GM18499 (cell line): ENCODE measurements around the gene RRP15.

ENCODE experiments used
- ATAC-seq: cut with Tn5 transposase; IDR thresholded peaks from one replicate; pipeline ENCODE4 v1.9.1; 2021; ENCODE audit warnings: moderate number of reproducible peaks; ENCODE audit not compliant: insufficient read depth, unreplicated experiment

The RRP15 gene

DNA sequence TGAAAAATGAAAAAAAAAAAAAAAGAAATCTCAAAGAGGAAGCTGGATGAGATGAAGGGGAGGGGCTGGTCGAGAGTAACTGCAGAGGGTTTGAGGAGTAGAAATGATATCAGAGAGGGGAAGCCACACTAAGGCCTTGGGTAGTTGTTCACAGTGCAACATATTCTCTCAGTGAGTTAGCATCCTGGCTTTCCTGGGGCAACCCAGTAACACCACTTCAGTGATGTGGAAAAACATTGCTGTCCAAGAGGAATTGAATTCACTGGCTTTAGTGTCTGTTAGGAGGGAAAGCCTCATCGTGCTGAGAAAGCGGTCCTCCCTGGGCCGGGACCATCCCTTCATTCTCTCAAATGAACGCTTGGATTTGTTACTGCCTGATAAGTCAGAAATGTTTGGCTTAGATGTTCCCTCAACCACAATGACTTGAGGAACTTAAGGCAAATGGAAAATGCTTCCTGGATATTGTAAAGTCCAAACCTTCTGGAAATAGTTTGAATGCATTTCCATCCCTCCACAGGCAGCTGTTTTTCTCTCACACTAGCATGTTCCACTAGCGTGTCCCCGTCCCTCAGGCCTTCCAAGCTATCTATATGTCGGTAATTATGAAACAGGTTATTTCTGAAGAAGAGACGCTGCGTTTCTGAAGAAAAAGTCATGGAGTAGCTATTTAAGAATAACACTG is 72.3 kb downstream of the RRP15 start:
- no peak for ATAC-seq

DNA sequence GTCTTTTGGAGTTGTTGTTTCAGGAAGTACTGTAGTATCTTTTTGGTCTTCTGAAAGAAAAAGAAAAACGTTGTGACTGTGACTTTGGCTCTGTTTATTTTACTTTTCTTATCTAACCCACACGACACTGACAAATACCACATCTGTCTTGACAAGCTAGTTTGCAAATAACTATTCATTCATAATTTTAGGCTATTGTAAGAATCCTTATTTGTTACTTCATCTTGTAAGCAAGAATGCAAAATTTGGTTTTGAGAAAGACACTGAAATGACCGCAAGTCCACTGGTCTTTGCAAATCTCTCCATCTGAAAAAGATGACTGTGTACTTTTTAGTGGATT is 72.8 kb downstream of the RRP15 start:
- ATAC-seq = no peak

DNA sequence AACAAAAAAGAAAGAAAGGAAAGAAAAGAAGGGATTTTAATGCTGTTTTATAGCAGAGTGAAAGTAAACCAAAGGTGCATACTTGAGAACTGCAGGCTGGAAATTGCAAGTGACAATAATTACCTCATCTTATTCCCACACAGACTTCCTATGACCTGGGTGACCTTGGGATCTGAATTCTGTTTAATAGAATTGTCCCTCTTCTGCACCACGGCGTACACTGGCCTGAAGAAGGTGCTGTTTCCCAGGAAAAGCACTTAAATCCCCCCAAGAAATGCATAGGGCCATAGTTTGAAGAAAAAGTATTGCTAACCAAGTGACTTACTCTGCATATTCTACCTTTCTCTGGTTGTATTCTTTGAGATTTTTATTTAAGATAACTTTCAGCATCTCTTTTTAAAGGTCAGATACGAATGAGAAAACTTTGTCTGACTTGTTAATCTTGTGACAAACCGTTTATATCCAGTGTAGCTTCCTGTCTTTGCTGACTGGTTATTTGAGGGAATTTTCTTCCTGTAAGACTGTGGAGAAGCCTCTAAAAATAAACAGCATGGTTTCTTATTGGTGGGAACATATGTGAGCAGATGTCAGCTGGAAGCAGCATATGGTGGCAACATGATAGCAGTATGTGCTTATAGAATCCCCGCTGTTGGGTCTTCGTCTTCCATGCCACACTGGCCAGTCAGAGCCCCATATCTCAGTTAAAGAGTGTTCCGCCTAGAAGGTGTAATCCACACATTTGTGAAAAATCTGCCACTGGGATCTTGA is 76.4 kb downstream of the RRP15 start:
- no peak for ATAC-seq

DNA sequence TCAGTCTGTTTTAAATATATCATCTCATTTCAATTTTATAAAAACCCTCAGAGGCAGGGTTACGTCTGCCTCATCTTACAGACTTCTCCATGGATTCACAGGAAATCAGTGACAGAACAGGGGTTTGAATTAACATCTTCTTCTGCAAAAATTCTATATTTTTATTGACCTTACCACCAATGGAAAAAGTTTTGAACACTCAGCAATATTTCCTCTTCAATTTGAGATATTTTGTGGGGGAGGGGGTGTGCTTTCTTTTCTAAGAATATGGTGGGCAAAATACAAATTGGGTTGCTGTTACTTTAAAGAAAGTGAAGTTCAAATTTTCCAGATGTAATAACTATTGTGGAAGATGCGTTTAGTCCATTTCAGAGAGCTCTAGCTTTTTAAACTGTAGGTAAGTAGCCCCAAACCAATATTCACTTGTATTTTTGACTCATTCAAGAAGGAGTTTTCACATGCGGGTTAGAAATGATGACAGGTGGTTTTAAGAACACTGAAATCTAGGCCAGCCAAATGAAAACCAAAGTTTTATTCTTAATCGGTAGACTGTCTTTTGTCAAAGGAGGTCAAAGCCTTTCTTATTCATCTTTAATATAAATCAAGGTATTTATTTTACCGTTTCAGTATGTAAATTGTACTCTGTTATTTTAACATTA is 77.5 kb downstream of the RRP15 start:
- no peak for ATAC-seq

DNA sequence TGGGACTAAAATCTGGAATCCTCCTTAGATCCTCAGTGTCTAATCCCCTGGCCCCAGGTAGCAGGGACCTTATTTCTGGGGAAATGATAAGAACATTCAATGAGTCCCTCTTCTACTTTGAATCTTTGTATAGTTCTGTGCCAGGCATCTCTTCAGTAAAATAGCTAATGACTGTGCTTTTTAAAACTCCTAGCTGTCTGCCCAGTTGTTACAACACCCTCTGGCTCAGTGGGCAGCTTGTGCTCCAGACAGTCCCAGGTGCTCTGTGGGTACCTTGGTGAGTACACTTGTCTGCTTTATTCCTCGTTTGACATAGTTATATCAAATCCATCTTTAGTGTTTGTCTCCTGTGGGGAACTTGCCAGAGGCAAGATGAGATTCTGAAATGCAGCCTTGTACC is 78.0 kb downstream of the RRP15 start:
- no peak for ATAC-seq

DNA sequence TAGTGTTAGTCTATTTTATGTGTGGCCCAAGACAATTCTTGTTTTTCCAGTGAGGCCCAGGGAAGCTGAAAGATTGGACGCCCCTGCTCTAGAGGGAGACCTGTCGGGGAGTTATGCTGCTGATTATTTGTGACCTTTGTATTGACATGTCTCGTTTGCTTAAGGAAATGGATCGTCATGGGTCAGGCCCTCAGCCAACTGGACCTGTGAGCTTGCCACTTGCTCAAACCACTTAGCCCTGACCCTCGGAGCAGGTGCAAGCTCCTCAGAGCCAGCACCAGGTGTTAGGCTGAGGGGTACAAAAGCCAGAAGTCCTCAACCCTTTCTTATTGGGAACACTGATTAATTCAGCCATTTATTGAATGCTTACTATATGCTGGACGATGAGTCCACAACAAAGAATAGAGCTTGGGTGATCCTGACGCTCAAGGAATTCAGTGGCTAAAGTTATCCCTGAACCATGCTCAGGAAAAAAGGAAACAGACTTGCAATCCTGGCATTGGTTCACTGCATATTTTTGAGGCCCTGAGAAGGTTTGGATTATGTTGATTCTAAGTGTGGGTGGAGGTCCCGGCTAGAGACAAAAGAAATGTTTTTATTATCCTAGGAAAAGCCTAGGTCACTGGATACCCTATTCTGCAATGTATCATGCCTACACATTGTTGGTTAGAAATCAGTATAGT is 79.1 kb downstream of the RRP15 start:
- no peak for ATAC-seq

DNA sequence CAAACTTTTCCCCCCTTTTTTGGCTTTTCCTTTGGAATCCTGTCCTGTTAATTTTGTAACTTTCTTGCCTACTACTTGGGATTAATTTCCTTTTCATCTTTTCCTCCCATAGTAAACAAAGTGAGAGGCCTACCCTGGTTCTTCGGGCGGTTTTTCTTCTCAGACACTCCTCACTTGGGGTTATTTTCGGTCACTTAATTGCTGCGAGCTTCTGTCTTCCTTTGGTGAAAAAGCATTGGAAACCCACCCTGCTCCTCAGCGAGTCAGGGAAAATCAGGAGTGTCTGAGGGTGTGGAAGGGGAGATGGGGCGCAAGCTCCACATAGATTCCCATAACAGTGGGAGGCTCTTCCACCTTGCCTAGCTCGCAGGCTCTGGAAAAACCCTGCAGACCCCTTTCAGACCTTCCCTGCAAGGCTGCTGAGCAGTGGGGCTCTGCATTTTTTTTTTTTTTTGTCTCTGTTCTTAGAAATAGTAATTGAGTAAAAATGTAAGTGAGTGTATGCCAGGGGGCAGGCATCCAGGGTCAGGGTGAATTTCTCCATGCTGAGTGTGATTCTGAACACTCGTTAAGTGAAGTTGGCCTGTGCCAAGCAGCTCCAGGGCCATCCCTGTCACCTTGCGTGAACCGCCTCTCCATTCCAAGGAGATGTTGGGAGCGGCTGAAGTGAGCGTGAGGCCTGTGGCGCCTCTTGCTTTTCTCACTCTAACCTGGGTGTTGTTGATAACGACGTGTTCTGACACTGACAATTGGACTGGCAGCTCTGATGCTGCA is 80.3 kb downstream of the RRP15 start:
- no peak for ATAC-seq

DNA sequence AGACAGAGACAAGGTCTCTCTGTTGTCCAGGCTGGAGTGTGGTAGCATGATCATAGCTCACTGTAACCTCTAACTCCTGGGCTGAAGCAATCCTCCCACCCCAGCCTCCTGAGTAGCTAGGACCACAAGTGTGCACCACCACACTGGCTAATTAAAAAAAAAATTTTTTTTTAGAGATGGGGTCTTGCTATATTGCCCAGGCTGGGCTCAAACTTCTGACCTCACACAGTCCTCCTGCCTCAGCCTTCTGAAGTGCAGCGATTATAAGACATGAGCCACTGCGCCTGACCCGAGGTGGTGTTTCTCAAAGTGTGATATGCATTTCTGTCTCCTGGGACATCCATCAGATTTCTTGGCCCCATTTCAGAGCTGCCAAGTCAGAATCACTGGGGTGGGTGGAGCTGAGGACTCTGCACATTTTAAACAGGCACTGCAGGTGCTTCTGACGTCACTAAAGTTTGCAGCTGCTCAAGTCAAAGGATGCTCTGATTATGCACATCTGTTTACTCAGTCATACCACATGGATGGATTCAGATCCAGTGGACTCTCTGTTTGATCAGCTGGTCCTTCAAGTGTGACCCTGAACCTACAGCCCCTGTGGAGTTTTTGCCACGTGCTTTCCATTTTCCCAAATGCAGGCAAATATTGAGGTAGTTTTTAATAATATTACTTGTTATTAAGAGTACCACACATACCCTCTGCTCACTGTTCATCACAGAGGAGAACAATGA is 81.4 kb downstream of the RRP15 start:
- ATAC-seq = no peak

DNA sequence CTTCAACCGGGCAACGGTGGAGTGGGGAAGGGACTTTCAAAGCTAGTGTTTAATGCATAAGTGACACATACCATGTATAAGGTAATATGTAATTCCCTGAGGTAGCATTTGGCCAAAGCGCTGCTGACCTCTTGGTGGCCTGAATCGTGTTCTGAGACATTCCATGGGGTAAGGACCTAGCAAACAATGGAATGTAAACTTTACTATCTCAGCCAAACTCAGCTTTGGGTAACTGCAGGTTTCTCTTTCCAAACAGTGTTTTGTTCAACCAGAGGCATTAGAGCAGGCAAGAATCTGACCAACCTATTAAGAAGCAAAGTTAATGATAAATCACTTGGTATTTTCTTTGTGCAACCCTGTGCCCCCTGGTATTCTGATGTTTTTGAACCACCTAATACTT is 82.0 kb downstream of the RRP15 start:
- ATAC-seq = no peak

DNA sequence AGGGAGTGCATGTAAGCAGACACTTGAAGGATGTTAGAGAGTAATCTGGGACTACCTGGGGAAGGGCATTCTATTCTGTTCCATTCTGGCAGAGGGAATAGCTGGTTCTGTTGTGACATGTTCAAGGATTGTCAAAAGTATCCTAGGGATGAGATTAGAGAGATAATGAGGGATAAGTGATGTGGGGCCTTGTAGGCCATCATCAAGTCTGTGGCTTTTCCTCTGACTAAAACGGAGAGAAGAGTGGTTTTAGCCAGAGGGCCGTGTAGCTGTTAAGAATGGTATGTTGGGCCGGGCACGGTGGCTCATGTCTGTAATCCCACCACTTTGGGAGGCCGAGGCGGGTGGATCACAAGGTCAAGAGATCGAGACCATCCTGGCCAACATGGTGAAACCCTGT is 83.6 kb downstream of the RRP15 start:
- no peak for ATAC-seq

DNA sequence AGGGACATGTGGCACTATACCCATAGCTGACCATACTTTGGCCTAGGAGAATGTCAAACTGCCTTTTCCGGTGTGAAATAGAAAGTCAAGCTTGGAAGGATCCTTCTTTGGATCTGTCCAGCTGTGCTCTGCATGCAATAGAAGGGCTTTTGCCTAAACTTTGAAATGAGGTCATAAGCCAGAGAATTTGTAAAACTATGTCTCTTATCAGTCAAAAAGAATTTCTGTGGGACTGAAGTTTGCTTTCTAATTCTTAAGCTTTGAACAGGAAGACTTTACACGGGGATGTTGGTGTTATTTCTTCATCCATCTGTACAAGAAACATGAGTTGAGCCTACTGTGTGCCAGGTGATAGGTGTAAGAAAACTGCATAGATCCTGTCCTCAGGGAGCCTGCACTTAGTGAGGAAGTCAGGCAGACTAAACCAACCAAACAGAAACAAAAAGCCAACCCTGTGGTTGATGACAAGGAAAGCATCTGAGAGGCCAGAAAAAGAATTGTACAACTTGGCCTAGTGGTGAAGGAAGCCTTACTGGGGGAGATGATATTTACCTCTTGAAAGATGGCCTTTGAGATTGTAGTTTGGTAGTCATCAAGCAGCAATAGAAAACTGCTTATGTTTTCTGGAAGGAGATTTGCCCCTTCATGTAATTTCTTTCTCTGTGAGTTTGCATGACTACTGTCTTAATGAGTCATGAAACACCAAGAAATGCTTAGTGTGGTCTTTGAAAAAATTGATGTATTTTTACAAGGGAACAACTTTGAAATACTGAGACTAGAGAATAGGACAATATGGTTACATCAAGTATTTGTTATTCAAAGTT is 84.8 kb downstream of the RRP15 start:
- no peak for ATAC-seq

DNA sequence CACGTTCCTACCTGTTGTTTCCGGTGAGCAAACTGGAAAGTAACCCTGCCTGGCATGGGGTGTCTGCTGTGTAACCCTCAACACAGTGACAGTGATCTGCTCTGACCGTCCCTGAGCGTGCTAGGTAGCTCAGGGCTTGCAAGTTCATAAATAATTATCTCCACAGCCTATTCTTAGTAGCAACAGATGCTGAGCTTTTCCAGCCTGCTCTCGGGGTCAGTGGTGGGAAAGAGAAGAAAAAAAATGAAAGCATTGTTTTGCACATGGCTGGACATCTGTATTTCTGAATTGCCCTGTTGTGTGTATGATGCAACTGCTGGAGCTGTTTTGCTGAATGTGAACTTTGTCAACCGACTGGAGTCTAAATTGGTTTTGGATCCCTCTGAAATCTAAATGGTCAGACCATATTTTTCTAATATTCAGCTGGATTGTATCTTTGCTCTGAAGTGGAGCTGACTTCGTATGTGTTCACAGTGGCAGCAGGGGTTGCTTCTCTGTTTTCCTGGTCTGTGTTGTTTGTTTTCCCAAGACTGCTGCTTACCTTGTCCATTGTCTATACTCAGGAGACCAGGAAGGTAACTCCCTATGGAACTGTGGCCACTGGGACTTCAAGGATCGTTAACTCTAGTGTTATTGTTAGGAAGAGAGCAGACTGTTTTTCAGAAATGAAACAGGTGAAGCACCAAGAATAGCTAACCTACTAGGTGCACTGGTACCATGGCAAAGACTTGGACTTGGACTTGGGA is 87.0 kb downstream of the RRP15 start:
- no peak for ATAC-seq

DNA sequence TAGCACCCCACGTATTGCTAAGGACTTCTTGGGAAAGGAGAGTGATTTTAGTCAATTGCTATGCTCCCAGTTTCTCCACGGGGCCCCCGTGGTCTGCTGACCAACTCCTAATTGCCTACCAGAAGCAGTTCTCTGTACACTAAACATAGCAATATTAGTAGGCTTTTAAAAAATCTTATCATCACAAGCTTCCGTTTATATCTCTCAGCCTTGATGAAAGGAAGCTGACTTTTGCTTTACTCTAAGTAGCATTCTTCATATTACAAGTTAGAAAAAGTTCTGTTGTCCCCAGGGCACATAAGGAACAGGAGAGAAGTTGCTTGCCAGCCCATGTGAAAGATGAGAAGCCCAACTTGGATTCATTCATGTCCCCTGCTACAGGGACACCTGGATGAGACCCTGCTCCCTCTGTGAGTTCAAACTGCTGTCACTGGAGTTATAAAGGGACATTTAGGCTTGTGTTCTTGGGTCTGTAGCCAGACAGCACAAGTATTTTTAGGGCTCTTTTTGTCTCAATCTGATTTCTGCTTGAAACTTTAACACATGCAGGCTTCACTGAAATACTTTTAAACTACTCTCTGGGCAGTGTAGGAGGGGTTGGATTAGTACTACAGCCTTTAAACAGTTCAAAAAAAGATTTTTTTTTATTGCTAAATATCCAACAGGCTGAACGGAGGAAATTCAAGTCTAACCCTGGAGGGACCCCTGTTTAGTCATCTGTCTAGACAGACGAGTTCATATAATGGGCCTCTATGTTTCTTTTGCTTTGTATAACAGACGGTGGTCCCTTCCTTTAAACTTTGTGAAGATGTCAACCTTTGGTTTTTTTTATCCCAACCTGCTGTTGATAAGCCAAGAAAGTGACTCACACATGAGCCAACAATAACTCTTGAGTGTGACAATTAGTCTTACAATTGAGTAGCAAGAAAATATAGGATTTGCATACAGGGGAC is 89.6 kb downstream of the RRP15 start:
- no peak for ATAC-seq

DNA sequence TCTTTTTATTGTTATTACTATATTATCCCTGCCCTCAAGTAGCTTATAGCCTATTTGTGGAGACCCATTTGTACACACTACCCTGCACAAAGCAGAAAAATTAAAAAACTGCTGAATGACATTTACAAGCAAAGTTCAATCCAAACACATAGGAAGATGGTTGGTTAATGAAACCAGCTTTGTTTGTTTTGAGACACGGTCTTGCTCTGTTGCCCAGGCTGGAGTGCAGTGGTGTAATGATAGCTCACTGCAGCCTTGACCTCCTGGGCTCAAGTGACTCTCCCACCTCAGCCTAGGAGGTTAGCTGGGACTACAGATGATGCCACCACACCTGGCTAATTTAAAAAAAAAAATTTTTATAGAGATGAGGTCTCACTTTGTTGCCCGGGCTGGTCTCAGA is 91.6 kb downstream of the RRP15 start:
- no peak for ATAC-seq

DNA sequence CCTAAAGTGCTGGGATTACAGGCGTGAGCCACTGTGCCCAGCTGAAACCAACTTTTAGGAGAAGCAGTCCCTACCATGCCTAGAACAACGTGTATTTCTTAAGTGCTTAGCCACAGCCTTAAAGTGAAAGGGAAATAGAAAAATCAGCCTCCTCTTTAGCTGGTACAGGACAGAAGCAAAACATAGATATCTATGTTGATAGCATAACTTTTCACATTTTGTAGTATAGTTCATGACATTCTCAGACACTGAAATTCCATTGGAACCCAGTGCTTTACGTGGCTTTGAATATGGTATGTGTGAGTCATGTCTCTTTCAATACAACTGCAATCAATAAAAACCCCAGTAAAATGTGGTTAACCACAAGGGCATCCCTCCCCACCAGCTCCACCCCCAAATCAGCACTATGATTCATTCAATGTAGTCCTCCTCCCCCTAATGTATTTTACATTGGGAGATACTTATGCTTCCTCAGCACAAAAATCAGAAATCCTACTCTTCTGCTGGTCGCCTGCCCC is 92.1 kb downstream of the RRP15 start:
- peak; percentile 79 for ATAC-seq

DNA sequence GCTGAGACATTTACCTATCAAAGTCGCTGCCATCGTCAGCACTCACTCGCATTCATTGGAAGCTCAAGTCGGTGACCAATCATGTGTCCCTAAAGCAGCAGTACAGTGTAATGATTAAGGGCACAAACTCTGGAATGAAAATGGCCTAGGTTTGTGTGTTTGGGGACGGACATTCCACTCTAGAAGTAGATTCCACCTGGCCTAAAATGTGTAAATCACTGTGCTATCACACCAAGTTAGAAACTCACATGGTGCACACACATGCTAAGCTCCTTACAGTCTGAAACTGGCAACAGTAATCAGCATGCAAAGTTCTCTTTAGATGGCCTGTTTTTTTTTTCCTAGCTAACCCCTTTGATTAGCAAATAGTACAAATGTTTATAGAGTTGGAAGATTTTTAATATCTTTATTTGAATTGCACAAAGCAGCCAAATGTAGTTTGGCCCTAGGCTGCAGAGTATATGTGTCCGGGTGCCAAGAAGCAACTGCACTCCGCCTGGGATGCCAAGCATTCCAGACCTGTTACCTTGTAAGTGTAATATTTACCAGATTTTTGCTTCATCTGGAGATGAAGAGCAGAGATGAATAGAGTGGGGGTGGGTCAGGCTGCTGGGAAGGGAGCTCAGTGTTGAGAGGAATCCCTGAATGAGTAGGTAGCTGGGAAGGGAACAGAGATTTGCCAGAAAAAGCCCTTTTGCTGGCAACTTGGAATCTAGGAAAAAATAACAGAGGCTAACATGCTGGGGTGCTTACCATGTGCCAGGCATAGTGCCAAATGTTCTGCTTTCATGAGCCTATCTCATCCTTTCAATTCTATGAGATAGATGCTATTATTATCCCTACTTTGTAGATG is 95.3 kb downstream of the RRP15 start:
- no peak for ATAC-seq
